ENCODE results near the gene TMEFF2. TPM values are rescaled to one million over a fixed set of nuclear protein-coding genes. Genes with fewer than 3 reads are reported as not detected.
A peak's percentile ranks its signal among the peaks of the same experiment; 100 is the strongest.

TMEFF2 gene
- total RNA-seq (2014; rRNA removed; shearing (Covaris generic)) = not detected in 2 replicates

GRCh38 chr2:192194866-192195547, at the start of gene TMEFF2:
TSS of gene TMEFF2 (minus strand) at chr2:192194933. CDS start at chr2:192194524, 409 bp downstream.
- in situ Hi-C loops (cut with HindIII; ENCODE audit: low sequenced_read_pairs) = no loop called here
- DNase-seq (ENCODE audit: low spot score) = peak; percentile 99

GRCh38 chr2:192243488-192243887, 48.8 kb upstream of the TMEFF2 start:
- no peak for DNase-seq (ENCODE audit: low spot score)
- in situ Hi-C loops (cut with HindIII; ENCODE audit: low sequenced_read_pairs) = no loop called here

GRCh38 chr2:192236136-192236535, 41.4 kb upstream of the TMEFF2 start:
- no peak for DNase-seq (ENCODE audit: low spot score)
- in situ Hi-C loops (cut with HindIII; ENCODE audit: low sequenced_read_pairs) = no loop called here

- DNase-seq (ENCODE audit: low spot score) = no peak
- in situ Hi-C loops (cut with HindIII; ENCODE audit: low sequenced_read_pairs) = no loop called here
These were observed 36.2 kb upstream of the TMEFF2 start for GRCh38 chr2:192230889-192231453.

GRCh38 chr2:192228685-192229084, 34.0 kb upstream of the TMEFF2 start:
- in situ Hi-C loops (cut with HindIII; ENCODE audit: low sequenced_read_pairs) = no loop called here
- DNase-seq (ENCODE audit: low spot score) = no peak

- in situ Hi-C loops (cut with HindIII; ENCODE audit: low sequenced_read_pairs) = no loop called here
- DNase-seq (ENCODE audit: low spot score) = no peak
These were observed 24.2 kb upstream of the TMEFF2 start for GRCh38 chr2:192218970-192219369.

GRCh38 chr2:192218377-192218776, 23.6 kb upstream of the TMEFF2 start:
- in situ Hi-C loops (cut with HindIII; ENCODE audit: low sequenced_read_pairs) = no loop called here
- DNase-seq (ENCODE audit: low spot score) = no peak

- no peak for DNase-seq (ENCODE audit: low spot score)
- in situ Hi-C loops (cut with HindIII; ENCODE audit: low sequenced_read_pairs) = no loop called here
These were observed 21.6 kb upstream of the TMEFF2 start for GRCh38 chr2:192216336-192216735.

- DNase-seq (ENCODE audit: low spot score) = no peak
- in situ Hi-C loops (cut with HindIII; ENCODE audit: low sequenced_read_pairs) = no loop called here
These were observed 20.6 kb upstream of the TMEFF2 start for GRCh38 chr2:192215096-192215877.

GRCh38 chr2:192208848-192209247, 14.1 kb upstream of the TMEFF2 start:
- in situ Hi-C loops (cut with HindIII; ENCODE audit: low sequenced_read_pairs) = no loop called here
- DNase-seq (ENCODE audit: low spot score) = no peak

- in situ Hi-C loops (cut with HindIII; ENCODE audit: low sequenced_read_pairs) = no loop called here
- DNase-seq (ENCODE audit: low spot score) = no peak
These were observed 11.7 kb upstream of the TMEFF2 start for GRCh38 chr2:192206399-192206798.

GRCh38 chr2:192203876-192204275, 9.1 kb upstream of the TMEFF2 start:
- in situ Hi-C loops (cut with HindIII; ENCODE audit: low sequenced_read_pairs) = no loop called here
- DNase-seq (ENCODE audit: low spot score) = no peak

GRCh38 chr2:192202373-192202772, 7.6 kb upstream of the TMEFF2 start:
- in situ Hi-C loops (cut with HindIII; ENCODE audit: low sequenced_read_pairs) = no loop called here
- DNase-seq (ENCODE audit: low spot score) = no peak

GRCh38 chr2:192201116-192201515, 6.4 kb upstream of the TMEFF2 start:
- in situ Hi-C loops (cut with HindIII; ENCODE audit: low sequenced_read_pairs) = no loop called here
- no peak for DNase-seq (ENCODE audit: low spot score)

GRCh38 chr2:192197357-192197756, 2.6 kb upstream of the TMEFF2 start:
- in situ Hi-C loops (cut with HindIII; ENCODE audit: low sequenced_read_pairs) = no loop called here
- peak; percentile 66 for DNase-seq (ENCODE audit: low spot score)

- in situ Hi-C loops (cut with HindIII; ENCODE audit: low sequenced_read_pairs) = no loop called here
- peak; percentile 85 for DNase-seq (ENCODE audit: low spot score)
These were observed 1.9 kb upstream of the TMEFF2 start for GRCh38 chr2:192196421-192197194.

- in situ Hi-C loops (cut with HindIII; ENCODE audit: low sequenced_read_pairs) = no loop called here
These were observed 1.1 kb upstream of the TMEFF2 start for GRCh38 chr2:192195548-192196418.

GRCh38 chr2:192194265-192194865, 368 bp downstream of the TMEFF2 start:
- DNase-seq (ENCODE audit: low spot score) = peak; percentile 56
- in situ Hi-C loops (cut with HindIII; ENCODE audit: low sequenced_read_pairs) = no loop called here

More at GRCh38 chr2:192195548-192196418, 1.1 kb upstream of the TMEFF2 start:
- DNase-seq (ENCODE audit: low spot score) = peak; percentile 66

All from G401 (cell line).